GM12891 (cell line): Measurements from ENCODE around the gene URI1.

Experiments used
- POLR2A ChIP-seq: IDR thresholded peaks from 2 replicates; pipeline ENCODE4 v1.6.1; 2011; ENCODE audit warnings: low read depth, low read length, control low read depth
- POLR2AphosphoS5 ChIP-seq: IDR thresholded peaks from 2 replicates; pipeline ENCODE4 v1.6.1; 2011; ENCODE audit warnings: low read depth, low read length, control low read depth
- TAF1 ChIP-seq: IDR thresholded peaks from 2 replicates; pipeline ENCODE4 v1.6.1; 2011; ENCODE audit warnings: low read depth, low read length, control low read depth

DNA sequence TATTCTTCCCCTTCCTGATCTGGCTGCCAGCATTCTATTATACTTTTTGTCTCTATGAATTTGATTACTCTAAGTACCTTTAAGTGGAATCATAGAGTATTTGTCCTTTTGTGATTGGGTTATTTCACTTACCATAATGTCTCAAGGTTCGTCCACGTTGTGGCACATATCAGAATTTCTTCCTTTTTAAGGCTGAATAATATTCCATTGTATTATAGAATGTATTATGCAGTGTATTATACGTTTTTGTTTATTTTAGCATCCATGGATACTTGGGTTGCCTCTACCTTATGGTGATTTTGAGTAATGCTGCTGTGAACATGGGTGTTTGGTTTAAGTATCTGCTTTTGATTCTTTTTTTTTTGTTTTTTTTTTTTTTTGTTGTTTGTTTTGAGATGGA lies 19.3 kb downstream of the URI1 start:
- TF ChIP-seq TAF1 (no peak), POLR2AphosphoS5 (no peak), POLR2A (no peak)
